RWPE2 (cell line): ENCODE data around the gene RNF224.

ENCODE experiments used
- ATAC-seq: fragments of 200-7000 bp; cut with Tn5 transposase; 3 replicates; pipeline ENCODE4 v1.9.1; 2021; ENCODE audit warnings: low read depth
- DNase-seq: peaks from one replicate; pipeline ENCODE4 v3.0.0-alpha.2; 2020; ENCODE audit warnings: low spot score
- H3K27ac ChIP-seq: fragments of 450-650 bp; 2 replicates; pipeline ENCODE4 v1.5.1; 2017; ENCODE audit warnings: mild to moderate bottlenecking; ENCODE audit not compliant: poor library complexity, severe bottlenecking
- H3K27me3 ChIP-seq: fragments of 250-450 bp; sonication (Bioruptor Pico); 2 replicates; pipeline ENCODE4 v1.5.1; 2021; ENCODE audit warnings: mild to moderate bottlenecking, moderate library complexity; ENCODE audit not compliant: insufficient read depth, poor library complexity, severe bottlenecking
- H3K36me3 ChIP-seq: fragments of 250-450 bp; sonication (Bioruptor Pico); 2 replicates; pipeline ENCODE4 v1.5.1; 2020; ENCODE audit warnings: low read depth, mild to moderate bottlenecking, moderate library complexity
- H3K4me1 ChIP-seq: fragments of 250-450 bp; sonication (Bioruptor Pico); 2 replicates; pipeline ENCODE4 v1.5.1; 2021; ENCODE audit warnings: mild to moderate bottlenecking, moderate library complexity; ENCODE audit not compliant: insufficient read depth, poor library complexity, severe bottlenecking
- H3K4me3 ChIP-seq: fragments of 250-450 bp; sonication (Bioruptor Pico); 2 replicates; pipeline ENCODE4 v1.5.1; 2021; ENCODE audit warnings: mild to moderate bottlenecking, moderate library complexity; ENCODE audit not compliant: severe bottlenecking
- H3K9me3 ChIP-seq: fragments of 250-450 bp; sonication (Bioruptor Pico); 2 replicates; pipeline ENCODE4 v1.5.1; 2021; ENCODE audit warnings: mild to moderate bottlenecking, moderate library complexity; ENCODE audit not compliant: severe bottlenecking
- CTCF ChIP-seq: fragments of 450-650 bp; IDR thresholded peaks from one replicate; pipeline ENCODE4 v1.5.1; 2017; ENCODE audit warnings: mild to moderate bottlenecking, moderate library complexity; ENCODE audit not compliant: poor library complexity, severe bottlenecking

The RNF224 gene

DNA sequence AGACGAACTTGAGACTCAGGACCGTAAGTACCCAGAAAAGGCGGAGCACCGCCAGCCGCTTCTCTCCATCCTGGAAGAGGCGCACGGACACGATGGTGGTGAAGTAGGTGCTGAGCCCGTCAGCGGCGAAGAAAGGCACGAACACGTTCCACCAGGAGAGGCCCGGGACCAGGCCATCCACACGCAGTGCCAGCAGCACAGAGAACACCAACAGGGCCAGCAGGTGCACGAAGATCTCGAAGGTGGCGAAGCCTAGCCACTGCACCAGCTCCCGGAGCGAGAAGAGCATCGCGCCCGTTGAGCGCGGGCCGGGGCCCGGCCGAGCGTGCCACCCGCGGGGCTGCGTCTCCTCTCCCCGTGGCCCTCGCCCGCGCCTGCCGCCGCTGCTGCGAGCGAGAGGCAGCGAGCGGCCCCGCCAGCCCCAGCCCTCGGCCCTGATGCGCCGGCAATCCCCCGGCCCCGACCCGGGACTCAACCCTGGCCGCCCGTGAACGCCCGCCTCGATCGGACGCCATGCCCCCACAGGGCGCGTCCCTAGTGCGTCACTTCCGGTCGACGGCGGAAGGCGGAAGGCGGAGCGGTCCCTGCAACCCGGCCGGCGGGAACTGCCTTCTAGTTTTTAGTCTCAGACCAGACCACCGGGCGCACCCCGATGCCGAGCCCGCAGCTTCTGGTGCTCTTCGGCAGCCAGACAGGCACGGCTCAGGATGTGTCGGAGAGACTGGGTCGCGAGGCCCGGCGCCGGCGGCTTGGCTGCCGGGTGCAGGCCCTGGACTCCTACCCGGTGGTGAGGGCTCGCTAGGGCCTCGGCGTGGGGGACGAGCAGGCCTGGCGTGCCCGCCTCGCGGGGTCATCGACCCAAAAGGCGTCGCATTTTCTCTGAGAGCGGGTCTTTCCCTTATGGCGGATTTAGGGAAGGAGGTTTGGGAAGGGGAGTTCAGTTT lies 21.9 kb upstream of the RNF224 start, which contains the start of the genes NDOR1 and TMEM203:
TSS of gene NDOR1 (plus strand) at position 575 of the 944 bp plus-strand sequence. CDS start at position 653, 78 bp downstream.
TSS of gene TMEM203 (minus strand) at position 523 of the 944 bp plus-strand sequence. CDS start at position 289, 234 bp downstream.
- H3K36me3 ChIP-seq, result peaks cover 13% of the 10 kb centered on the region; the same call in 1 of the 2 replicates
- no peaks in the 10 kb centered on the region for H3K9me3 ChIP-seq
- H3K4me3 ChIP-seq, result peak within 1 kb of the TSS; percentile 91
- DNase-seq (peak; percentile 91), ATAC-seq (peak; percentile 36)
- H3K27ac ChIP-seq, result peak within 1 kb of the TSS; percentile 41
- TF ChIP-seq CTCF, result no peak
- H3K27me3 ChIP-seq, result no peaks in the 10 kb centered on the region
- peaks cover 11% of the 10 kb centered on the region for H3K4me1 ChIP-seq

GRCh38 chr9:137206602-137207001 lies 20.7 kb upstream of the RNF224 start:
- DNase-seq, result no peak
- no peak for TF ChIP-seq CTCF
- H3K27me3 ChIP-seq, result no peaks in the 10 kb centered on the region
- peak overlapping the region; percentile 91 for H3K4me3 ChIP-seq
- H3K9me3 ChIP-seq, result no peaks in the 10 kb centered on the region
- peaks cover 15% of the 10 kb centered on the region; the same call in 1 of the 2 replicates for H3K36me3 ChIP-seq
- peaks cover 11% of the 10 kb centered on the region for H3K4me1 ChIP-seq
- ATAC-seq, result no peak
- H3K27ac ChIP-seq, result no peak overlapping the region

GRCh38 chr9:137211532-137211931 lies 15.8 kb upstream of the RNF224 start:
- peaks cover 10% of the 10 kb centered on the region; the same call in 1 of the 2 replicates for H3K36me3 ChIP-seq
- H3K4me3 ChIP-seq, result no peak overlapping the region
- DNase-seq (no peak), ATAC-seq (no peak)
- H3K27me3 ChIP-seq, result no peaks in the 10 kb centered on the region
- no peak overlapping the region for H3K27ac ChIP-seq
- H3K9me3 ChIP-seq, result no peaks in the 10 kb centered on the region
- peaks cover 2% of the 10 kb centered on the region for H3K4me1 ChIP-seq
- TF ChIP-seq CTCF, result no peak

- no peak for TF ChIP-seq CTCF
These were observed 14.8 kb upstream of the RNF224 start for GRCh38 chr9:137212520-137212919.

More at GRCh38 chr9:137212520-137212919, 14.8 kb upstream of the RNF224 start:
- Histone ChIP-seq H3K27me3 (no peaks in the 10 kb centered on the region), H3K9me3 (no peaks in the 10 kb centered on the region), H3K4me3 (no peak overlapping the region), H3K27ac (no peak overlapping the region), H3K36me3 (peaks cover 10% of the 10 kb centered on the region; the same call in 1 of the 2 replicates), H3K4me1 (no peaks in the 10 kb centered on the region)
- DNase-seq (no peak), ATAC-seq (no peak)
